OCI-LY1 (cell line): ENCODE results near the gene CNTNAP2.

Source experiments
- CTCF ChIP-seq: fragments of 200-600 bp; sonication (generic), shearing (Covaris generic); IDR thresholded peaks from 2 replicates; pipeline ENCODE4 v1.5.1; 2017; ENCODE audit warnings: mild to moderate bottlenecking, antibody characterized with exemption, low read length, moderate library complexity, mixed read lengths
- EZH2 ChIP-seq: fragments of 200-600 bp; sonication (generic), shearing (Covaris generic); IDR thresholded peaks from 2 replicates; pipeline ENCODE4 v1.8.0; 2017; ENCODE audit warnings: borderline replicate concordance, mixed run types, mild to moderate bottlenecking, antibody characterized with exemption, low read length, moderate library complexity, mixed read lengths

DNA sequence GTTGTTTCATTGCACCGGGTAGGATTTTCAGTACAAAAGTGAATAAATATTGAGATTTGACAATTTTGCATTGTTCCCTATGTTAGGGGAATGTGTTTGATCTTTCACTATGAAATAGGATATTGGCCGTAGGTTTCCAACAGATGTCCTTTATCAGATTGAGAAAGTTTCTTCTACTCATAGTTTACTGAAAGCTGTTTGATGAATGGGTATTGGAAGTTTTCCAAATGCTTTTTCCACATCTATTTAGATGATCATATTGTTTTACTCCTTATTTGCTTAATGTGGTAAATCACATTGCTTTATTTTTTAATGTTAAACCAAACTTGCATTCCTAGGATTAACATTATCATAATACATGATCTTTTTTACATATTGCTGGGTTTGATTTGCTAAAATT lies 2296.1 kb downstream of the CNTNAP2 start:
- TF ChIP-seq CTCF (no peak), EZH2 (no peak)
